ENCODE data around the gene CELSR1. TPM values are rescaled to one million over a fixed set of nuclear protein-coding genes. Genes with fewer than 3 reads are reported as not detected.

CELSR1 gene
- total RNA-seq, 3 donors from 2014 or later (not counting 1 experiment from before 2014, with no cell fraction given), result 0.89 to 3.9 (median 1.9) TPM

DNA sequence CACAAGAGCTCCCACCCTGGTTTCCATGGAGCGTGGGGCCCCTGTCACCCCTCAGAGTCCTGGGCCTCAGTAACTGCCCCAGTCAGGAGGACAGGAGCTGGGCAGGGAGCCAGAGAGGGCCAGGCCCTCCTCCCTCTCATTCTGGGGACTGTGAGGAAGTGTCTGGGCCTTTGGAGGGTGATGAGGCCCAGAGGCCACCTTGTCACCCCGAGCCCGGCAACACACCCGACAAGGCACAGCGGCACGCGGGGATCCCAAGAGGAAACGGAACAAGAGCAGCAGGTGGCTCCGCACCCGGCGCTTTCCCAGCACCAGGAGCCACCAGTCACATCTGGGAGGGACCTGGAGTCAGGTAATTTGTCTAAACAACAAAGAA is 72.1 kb downstream of the CELSR1 start:
- TF ChIP-seq, protein P1, sequence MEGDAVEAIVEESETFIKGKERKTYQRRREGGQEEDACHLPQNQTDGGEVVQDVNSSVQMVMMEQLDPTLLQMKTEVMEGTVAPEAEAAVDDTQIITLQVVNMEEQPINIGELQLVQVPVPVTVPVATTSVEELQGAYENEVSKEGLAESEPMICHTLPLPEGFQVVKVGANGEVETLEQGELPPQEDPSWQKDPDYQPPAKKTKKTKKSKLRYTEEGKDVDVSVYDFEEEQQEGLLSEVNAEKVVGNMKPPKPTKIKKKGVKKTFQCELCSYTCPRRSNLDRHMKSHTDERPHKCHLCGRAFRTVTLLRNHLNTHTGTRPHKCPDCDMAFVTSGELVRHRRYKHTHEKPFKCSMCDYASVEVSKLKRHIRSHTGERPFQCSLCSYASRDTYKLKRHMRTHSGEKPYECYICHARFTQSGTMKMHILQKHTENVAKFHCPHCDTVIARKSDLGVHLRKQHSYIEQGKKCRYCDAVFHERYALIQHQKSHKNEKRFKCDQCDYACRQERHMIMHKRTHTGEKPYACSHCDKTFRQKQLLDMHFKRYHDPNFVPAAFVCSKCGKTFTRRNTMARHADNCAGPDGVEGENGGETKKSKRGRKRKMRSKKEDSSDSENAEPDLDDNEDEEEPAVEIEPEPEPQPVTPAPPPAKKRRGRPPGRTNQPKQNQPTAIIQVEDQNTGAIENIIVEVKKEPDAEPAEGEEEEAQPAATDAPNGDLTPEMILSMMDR (IDR thresholded peaks at IDR 0.05), result no peak
- Mint-ChIP-seq H3K4me1 (peaks cover 0 to 4% of the 10 kb centered on the region in 2 donors), H3K27me3 (ENCODE audit: low read depth in 2 of 2) (no peaks in the 10 kb centered on the region), H3K36me3 (no peaks in the 10 kb centered on the region), H3K4me3 (no peak overlapping the region), H3K9me3 (no peaks in the 10 kb centered on the region), H3K27ac (no peak overlapping the region)
- WGBS (ENCODE audit: insufficient coverage), result 69% methylated on average over 11 of the region's 11 CpGs
- Histone ChIP-seq H3K4me1 (ENCODE audit: control insufficient read depth, insufficient read depth, low read length) (no peaks in the 10 kb centered on the region), H3K27me3 (ENCODE audit: control insufficient read depth, insufficient read depth, low read length) (no peaks in the 10 kb centered on the region), H3K36me3 (ENCODE audit: control insufficient read depth, insufficient read depth, low read length) (no peaks in the 10 kb centered on the region), H3K9me3 (ENCODE audit: control insufficient read depth, insufficient read depth, low read length) (no peaks in the 10 kb centered on the region), H3K4me3 (ENCODE audit: low read length) (no peak overlapping the region), H3K27ac (ENCODE audit: low read length) (no peak overlapping the region)
- DNase-seq, result no peak
- intact Hi-C loops (cut with micrococcal nuclease), result no loop called here
- ATAC-seq, result no peak

DNA sequence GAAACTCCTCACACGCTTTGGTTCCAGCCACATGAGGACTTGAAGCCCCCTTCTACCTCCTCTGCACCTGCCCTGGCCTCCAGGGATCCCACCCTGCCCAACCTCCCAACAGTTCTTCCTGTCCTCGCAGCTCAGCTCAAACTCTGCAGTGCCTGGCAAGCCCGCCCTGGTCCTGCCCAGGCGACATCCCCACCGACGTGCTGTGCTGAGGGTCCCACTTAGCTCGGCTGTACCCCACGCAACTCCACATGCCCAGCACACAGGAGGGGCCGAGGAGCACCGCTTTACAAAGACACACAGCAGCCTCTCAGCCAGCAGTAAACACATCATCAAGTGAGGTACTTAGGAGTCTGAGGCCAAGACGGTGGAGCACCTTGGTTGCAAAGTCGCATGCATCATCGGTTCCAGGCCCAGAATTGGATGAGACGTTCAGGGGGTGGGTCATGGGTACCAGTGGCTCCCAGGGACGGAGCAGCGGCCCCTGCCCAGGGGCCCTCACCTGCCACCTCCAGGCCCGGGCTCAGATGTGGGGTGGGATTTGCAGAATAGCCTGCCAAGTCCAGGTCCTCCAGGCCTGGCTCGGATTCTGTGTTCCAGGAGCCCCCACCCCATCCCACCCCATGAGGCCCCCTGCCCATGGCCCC is 72.6 kb downstream of the CELSR1 start:
- H3K27me3 ChIP-seq (ENCODE audit: control insufficient read depth, insufficient read depth, low read length), result no peaks in the 10 kb centered on the region
- Mint-ChIP-seq H3K4me3 (no peak overlapping the region), H3K27ac (no peak overlapping the region), H3K4me1 (peaks cover 0 to 4% of the 10 kb centered on the region in 2 donors), H3K27me3 (ENCODE audit: low read depth in 2 of 2) (no peaks in the 10 kb centered on the region), H3K36me3 (no peaks in the 10 kb centered on the region), H3K9me3 (no peaks in the 10 kb centered on the region)
- intact Hi-C loops (cut with micrococcal nuclease), result no loop called here
- ATAC-seq, result no peak
- no peak for DNase-seq
- H3K4me1 ChIP-seq (ENCODE audit: control insufficient read depth, insufficient read depth, low read length), result no peaks in the 10 kb centered on the region
- WGBS (ENCODE audit: insufficient coverage), result 84% methylated on average over 16 of the region's 18 CpGs
- no peaks in the 10 kb centered on the region for H3K36me3 ChIP-seq (ENCODE audit: control insufficient read depth, insufficient read depth, low read length)
- H3K27ac ChIP-seq (ENCODE audit: low read length), result no peak overlapping the region
- TF ChIP-seq, protein P1 (IDR thresholded peaks at IDR 0.05), result no peak
- no peak overlapping the region for H3K4me3 ChIP-seq (ENCODE audit: low read length)
- no peaks in the 10 kb centered on the region for H3K9me3 ChIP-seq (ENCODE audit: control insufficient read depth, insufficient read depth, low read length)

DNA sequence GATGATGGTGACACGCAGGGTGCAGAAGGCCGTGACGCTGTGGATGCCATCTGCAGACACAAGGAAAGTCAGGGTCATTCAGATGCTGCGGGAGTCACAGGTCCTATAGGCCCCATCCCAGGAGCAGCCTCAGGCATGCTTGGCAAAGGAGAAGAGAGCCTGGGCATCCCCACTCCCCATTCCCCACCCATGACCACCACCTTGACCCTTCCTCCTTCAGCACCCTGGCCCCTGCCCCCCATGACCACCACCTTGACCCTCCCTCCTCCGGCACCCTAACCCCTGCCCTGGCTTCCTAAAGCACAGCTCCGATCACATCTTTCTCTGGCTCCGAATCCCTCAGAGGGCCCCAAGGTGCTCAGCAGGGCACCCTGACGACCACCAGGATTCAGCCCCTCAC is 73.1 kb downstream of the CELSR1 start:
- ATAC-seq (no peak), DNase-seq (no peak)
- Histone ChIP-seq H3K4me1 (ENCODE audit: control insufficient read depth, insufficient read depth, low read length) (no peaks in the 10 kb centered on the region), H3K4me3 (ENCODE audit: low read length) (no peak overlapping the region), H3K36me3 (ENCODE audit: control insufficient read depth, insufficient read depth, low read length) (no peaks in the 10 kb centered on the region), H3K27ac (ENCODE audit: low read length) (no peak overlapping the region), H3K27me3 (ENCODE audit: control insufficient read depth, insufficient read depth, low read length) (no peaks in the 10 kb centered on the region), H3K9me3 (ENCODE audit: control insufficient read depth, insufficient read depth, low read length) (no peaks in the 10 kb centered on the region)
- TF ChIP-seq, protein P1 (IDR thresholded peaks at IDR 0.05), result no peak
- Mint-ChIP-seq H3K36me3 (no peaks in the 10 kb centered on the region), H3K27me3 (ENCODE audit: low read depth in 2 of 2) (no peaks in the 10 kb centered on the region), H3K4me3 (no peak overlapping the region), H3K4me1 (no peaks in the 10 kb centered on the region), H3K9me3 (no peaks in the 10 kb centered on the region), H3K27ac (no peak overlapping the region)
- intact Hi-C loops (cut with micrococcal nuclease), result no loop called here
- WGBS (ENCODE audit: insufficient coverage), result 93% methylated on average over 8 of the region's 8 CpGs

Measured in natural killer cell (primary cell).